Measurements from ENCODE around the gene DCDC1.
"Not testable (repeated sequence)": the region's sequence is repeated elsewhere in the genome, so short reads cannot be mapped to it uniquely, and the experiment has no call there.

DNA sequence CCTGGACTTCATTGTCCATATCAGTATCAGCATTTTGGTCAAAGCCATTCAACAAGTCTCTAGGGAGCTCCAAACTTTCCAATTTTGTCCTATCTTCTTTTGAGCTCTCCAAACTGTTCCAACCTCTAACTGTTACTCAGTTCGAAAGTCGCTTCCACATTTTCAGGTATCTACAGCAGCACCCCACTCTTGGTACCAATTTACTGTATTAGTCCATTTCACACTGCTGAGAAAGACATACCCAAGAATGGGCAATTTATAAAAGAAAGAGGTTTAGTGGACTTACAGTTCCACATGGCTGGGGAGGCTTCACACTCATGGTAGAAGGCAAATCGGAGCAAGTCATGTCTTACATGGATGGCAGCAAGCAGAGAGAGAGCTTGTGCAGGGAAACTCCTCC lies 96.0 kb downstream of the DCDC1 start:
- TF ChIP-seq, protein P1, sequence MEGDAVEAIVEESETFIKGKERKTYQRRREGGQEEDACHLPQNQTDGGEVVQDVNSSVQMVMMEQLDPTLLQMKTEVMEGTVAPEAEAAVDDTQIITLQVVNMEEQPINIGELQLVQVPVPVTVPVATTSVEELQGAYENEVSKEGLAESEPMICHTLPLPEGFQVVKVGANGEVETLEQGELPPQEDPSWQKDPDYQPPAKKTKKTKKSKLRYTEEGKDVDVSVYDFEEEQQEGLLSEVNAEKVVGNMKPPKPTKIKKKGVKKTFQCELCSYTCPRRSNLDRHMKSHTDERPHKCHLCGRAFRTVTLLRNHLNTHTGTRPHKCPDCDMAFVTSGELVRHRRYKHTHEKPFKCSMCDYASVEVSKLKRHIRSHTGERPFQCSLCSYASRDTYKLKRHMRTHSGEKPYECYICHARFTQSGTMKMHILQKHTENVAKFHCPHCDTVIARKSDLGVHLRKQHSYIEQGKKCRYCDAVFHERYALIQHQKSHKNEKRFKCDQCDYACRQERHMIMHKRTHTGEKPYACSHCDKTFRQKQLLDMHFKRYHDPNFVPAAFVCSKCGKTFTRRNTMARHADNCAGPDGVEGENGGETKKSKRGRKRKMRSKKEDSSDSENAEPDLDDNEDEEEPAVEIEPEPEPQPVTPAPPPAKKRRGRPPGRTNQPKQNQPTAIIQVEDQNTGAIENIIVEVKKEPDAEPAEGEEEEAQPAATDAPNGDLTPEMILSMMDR (IDR thresholded peaks at IDR 0.05): not testable (repeated sequence)
- TF ChIP-seq EP300 (IDR thresholded peaks at IDR 0.05): not testable (repeated sequence)

All from suprapubic skin (tissue), 3 donors.